Stromal cell of bone marrow (primary cell): ENCODE results near the gene PRKCE.
A peak's percentile ranks its signal among the peaks of the same experiment; 100 is the strongest.

Source experiments
- DNase-seq: peaks from one replicate; pipeline ENCODE4 v3.0.0-alpha.2; 2012; ENCODE audit warnings: low read depth

The PRKCE gene

DNA sequence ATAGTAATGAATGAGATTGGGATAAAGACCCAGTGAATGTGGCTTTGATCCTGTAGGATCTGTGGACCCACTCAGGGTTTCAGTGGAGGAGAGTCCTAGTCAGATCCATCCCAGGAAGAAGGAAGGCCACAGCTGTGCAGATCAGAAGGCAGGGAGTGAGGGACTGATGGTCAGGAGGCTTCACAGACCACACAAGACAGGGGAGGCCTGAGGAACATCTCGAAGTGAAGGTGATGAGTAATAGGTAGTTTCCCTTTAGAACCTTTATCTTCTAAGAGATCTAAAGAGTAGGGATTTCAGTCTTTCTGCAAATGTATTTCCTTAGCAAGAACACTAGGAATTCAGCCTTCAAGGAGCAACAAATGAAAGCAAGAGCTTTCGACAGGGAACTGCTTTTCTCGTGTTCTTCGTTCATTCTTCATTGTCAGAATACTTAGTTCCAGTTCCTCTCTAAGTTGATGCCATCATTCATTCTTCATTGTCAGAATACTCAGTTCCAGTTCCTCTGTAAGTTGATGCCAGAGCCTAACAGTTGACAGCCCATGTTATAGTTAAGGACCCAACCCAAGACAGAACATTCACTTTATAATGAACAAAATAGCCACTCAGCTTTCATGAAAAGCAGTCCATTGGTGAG is 495.5 kb downstream of the PRKCE start:
- no peak for DNase-seq

GRCh38 chr2:46147626-46148368 is 496.3 kb downstream of the PRKCE start:
- DNase-seq, result no peak

- no peak for DNase-seq
Measured at GRCh38 chr2:46148369-46148736, 496.9 kb downstream of the PRKCE start.

DNA sequence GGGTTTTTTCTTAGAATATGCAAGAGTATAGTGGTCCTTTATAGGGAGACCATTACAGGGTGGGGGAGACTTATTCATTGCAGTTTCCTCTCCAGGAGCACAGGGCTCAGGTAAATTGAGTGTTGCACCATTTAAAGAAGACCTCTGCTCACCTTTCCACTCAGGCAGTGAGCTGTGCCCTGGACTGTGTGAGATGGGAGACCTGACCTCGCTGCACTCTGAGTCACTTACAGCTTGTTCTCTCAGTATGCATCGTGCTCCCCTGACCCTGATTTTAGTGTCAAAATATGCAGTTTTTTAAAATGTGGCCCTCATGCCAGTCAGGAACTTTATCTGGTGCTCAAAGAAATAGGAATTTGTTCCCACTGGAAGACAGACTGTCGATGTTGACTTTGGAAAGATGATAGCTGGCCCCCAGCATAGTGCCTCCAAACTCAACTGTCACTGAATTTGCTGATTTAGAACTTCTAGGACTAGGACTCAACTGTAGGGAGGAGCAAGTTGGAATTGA is 499.0 kb downstream of the PRKCE start:
- no peak for DNase-seq

DNA sequence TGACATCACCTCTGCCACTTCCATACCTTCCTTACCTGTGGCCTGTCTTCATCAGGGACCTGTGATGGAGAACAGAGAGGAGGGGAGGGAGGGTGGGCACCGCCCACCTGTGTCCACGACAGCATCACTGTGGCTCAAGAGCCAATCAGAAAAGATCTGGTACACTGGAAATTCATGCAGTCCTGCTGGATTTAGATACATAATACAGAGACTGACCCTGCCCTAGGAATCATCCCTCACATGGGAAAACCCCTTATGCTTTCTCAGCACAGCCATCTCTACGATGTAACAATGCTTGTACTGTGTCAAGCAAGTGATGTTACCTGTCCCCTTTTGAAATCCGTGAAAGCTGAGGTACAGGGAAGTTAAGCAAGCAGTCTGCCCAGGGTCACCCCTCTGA is 500.1 kb downstream of the PRKCE start:
- DNase-seq, result no peak

DNA sequence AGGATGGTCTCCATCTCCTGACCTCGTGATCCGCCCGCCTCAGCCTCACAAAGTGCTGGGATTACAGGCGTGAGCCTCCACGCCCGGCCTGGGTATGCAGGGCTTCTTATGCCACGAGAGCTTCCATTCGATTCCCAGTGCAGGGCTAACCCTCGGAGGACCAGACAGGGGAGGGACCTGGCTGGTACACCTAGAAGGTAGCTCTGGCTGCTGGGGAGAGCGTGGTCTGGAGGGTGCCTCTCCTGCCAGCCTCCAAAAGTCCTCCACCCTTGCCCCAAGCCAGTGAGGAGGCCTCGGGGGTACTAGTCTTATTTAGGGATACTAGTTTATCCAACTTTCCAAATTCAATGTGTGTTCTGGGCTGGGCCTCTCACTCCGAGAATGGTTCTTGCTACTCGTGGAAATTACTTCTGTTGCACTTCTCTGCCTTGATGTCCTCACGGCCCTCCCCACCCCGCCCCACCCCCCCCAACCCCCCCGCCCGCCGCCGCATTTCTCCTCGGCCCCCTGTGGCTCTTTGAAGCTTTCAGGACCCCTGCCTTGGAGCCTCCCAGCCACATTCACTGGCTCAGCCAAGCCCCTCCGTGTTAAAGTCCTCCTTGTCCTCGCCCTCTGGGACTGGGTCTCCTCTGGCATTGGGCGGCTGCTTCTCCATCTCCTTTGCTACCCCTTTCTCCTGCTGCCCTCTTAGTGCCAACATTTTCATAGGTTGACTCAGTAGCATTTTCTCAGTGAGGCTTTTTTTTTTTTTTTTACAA is 502.7 kb downstream of the PRKCE start:
- no peak for DNase-seq

DNA sequence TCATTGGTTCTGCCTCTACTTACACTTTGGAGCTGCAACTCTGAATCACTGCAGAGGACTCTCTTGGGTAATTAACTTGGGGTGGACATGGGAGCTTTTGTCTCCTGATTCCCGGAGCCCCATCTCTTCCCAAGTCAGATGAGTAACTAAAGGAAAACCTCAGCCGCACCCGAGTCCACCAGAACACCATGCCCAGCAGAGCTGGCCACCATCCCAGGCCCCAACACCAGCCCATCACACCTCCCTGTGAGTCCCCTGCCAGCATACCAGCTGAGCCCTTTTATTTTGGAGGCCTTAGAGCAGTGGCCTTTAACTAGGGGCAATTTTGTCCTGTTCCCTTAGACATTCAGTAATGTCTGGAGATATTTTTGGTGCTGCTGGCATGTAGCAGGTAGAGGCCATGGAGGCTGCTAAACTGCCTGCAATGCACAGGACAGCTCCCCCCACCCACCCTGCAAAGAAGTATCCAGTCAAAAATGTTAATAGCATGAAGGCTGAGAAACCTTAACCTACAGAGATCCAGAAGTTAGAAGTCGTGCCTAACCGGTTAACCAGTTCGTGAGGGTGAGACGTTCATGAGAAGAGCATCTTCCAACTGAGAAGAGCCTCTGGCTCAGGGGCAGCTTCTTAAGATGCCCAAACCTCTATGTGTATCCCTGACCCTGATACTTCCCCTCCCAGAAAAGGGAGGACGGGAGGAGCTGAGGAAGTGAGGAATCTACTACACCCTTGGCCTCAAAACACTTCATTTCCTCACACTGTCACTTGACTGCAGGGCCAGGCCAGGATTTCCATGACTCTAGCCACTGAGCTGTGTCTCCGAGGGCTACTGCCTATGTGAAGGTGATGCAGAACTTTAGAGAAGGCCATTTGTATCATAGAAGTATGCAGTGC is 505.8 kb downstream of the PRKCE start:
- no peak for DNase-seq

- no peak for DNase-seq
Measured at GRCh38 chr2:46157966-46158310, 506.5 kb downstream of the PRKCE start.

- DNase-seq, result no peak
Measured at GRCh38 chr2:46158661-46159060, 507.2 kb downstream of the PRKCE start.

- no peak for DNase-seq
Measured at GRCh38 chr2:46160326-46160725, 508.9 kb downstream of the PRKCE start.

DNA sequence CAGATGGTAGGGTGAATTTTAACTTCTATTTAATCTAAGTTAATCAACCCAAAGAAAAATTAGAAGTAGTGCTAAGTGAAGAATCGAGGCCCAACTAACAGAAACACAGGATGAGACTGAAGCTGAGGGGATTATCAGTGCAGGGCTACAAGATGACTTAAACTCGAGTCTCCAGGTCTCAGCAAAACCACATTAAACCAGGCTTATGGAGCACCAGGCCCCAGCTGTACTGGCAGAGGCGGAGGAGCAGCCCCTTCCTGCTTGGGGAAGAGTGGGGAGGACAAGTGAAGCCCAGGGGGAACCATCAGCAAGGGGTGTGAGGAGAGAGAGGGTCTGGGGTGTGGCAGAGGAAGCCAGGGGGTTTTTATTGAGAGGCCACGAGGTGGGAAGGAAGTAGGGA is 509.8 kb downstream of the PRKCE start:
- no peak for DNase-seq

DNA sequence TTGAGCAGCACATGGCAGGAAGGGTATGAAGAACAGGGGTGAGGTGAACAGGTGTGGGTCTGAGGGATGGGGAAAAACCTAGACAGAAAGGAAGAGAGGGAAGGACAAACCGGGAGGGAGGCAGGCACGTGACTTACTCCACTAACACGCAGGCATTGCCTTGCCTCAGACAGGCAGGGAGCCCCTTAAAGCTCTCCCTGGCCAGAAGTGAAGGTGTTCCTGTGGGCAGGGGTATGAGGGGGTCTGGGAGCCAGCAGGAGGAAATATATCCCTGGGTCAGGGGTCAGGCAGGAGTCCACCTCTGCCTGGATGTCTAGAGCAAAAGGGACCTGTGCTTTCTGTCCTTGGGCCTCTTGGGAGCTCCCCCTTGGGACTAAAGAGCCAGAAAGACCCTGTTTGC is 510.4 kb downstream of the PRKCE start:
- DNase-seq, result no peak

DNA sequence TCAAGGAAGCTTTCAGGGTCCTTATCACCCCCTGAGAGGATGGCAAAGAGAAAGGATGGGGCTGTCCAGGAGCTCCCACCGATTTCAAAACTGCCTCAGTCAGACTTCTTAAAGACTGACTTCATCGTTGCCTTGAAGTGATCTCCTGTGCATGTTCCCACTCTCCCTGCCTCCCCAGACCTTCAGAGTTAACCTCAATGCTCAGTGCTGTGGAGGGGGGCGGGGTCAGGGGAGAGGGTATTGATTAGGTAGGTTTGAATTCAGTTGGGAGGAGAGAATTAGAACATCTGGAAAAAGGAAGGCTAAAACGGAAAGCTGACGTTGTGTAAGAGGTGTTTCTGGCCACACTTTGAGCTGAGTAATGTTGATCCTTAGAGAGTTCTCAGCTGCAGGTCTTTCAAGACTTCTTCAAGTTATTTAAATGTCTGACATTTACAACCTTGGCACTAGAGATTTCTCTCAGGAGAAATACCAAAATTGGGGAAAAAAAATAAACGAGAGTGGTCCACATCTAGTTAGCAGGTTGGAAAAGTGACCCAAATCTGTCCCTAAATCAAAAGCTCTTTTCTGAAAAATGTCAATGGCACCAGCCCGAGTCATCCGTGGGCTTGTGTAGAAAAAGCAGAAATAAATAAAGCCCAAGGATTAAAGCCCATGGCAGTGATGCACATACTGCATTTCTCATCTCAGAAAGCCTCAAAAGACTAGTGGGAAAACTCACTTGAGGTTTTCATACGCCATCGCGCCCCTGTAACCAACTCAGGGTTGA is 511.0 kb downstream of the PRKCE start:
- DNase-seq, result no peak

GRCh38 chr2:46163098-46163430 is 511.6 kb downstream of the PRKCE start:
- no peak for DNase-seq

DNA sequence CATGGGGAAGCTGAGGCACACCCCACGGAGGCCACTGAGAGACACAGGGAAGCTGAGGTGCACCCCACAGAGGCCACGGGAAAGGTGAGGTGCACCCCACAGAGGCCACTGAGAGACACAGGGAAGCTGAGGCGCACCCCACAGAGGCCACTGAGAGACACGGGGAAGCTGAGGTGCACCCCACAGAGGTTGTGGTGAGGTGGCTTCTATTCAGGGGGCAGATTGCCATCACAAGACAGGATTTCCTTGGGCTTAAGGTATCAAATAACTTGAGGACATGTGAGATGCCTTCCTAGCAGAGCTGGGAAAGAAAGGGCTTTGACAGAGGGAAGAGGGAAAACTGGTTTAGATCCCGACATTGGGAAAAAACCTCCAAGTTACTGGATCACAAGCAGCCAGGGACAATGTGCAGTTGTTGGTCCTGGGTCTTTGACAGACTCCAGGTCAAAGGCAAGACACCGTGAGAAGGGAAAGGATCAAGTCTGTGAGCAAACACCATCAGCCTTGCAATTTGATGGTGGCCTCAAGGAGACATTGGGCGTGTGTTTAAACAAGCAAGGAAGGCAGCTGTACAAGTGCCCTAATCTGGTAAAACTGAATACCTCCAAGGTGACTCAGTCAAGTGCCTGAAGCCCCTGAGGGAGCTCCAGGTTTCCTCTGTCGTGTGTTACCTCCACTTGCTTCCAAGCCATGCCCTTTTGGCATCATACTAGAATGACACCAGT is 512.5 kb downstream of the PRKCE start:
- DNase-seq, result no peak

DNA sequence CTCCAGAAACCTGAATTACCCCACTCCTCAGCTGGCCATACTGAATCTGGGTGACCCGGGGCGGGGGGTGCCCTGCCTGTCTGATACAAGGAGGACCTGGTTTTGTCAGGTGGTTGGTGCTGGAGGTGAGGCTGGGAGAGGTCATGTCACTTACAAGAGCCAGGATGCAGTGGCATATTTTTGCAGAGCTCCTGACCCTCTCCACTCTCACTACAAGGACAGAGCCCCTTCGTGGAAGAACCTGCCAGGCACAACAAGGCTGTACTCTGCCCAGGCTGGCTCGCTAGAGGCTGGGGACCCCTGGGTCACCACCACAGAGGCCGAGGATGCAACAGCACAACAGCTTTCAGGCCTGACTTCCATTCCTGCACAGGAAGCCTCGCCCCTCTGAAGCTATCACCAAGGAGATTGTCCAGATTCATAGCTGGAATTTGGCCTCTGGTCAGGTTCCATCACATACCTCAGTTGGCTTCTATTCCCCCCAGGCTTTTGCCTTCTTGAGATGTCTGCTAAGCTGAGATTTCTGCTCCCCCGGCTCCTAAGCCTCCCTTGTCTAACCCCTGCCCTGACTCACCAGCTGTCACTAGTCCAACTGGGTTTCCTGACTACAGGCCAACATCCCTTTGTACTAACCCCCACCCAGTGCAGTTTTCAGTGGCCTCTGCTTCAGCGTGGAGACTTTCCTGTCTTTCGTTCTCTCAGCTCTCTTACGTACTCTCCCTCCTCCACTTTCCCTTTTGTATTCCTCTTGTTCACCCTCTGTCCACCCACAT is 513.2 kb downstream of the PRKCE start:
- DNase-seq, result peak; percentile 89

- DNase-seq, result no peak
Measured at GRCh38 chr2:46165916-46166315, 514.4 kb downstream of the PRKCE start.

DNA sequence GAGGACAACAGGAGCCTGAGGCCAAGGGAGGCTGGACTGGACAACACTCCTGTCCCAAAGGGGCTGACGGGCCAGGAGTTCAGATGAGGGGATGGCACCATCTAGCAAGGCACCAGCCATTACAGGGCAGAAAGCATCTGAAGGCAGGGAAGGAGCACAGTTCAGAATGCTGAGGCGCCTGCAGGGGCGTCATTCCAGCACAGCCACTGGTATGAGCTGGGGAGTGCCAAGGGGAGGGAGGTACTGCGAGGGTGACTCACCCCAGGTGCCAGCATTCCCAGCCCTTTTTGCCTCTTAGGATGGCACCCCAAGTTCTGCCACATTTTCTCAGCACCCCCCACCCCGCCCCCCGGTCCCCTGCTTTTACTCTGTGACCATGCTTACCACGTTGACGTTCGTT is 515.9 kb downstream of the PRKCE start:
- DNase-seq, result no peak

GRCh38 chr2:46167924-46168323 is 516.4 kb downstream of the PRKCE start:
- no peak for DNase-seq

DNA sequence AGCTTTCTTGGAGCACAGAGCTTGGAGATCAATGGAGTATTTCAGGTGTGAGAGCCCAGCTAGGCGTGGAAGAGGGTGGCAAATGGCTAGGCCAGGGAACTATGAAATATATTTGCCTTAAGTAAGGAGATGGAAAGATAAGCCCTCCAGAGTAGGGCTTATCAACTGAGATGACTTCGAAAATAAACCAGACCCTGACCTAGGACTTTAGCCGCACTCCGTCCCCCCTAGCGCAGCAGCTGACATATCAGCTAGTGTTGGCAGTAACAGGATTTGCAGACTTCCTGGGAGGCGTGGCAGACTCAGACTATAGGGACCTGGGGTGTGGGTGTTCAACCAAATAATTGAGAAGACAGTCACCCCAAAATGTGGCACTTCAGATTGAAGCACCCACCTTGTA is 518.0 kb downstream of the PRKCE start:
- DNase-seq, result no peak
